Spleen (tissue), 7 donors: ENCODE measurements around the gene ABTB1.

Experiments
- CTCF ChIP-seq, 11 experiments: fragments of 200-600 bp in 7 of 11; fragments of 450-650 bp in 4 of 11; sonication (generic) in 4 of 11; IDR thresholded peaks in 8 of 11; conservative IDR thresholded peaks in 3 of 11; 1 replicate in 7 of 11; 2 replicates in 4 of 11; pipeline versions ENCODE4 v1.4.0 to v1.8.0; 2016 to 2021; ENCODE audit warnings: antibody characterized with exemption in 11 of 11, inconsistent platforms in 4 of 11, mild to moderate bottlenecking in 1 of 11
- POLR2A ChIP-seq, 3 donors: fragments of 450-650 bp; IDR thresholded peaks; one replicate each; pipeline ENCODE4 v1.5.1; 2017; ENCODE audit warnings: antibody characterized with exemption in 3 of 3, mild to moderate bottlenecking in 1 of 3
- donor health status: DM: no; HTN: no; CAD: no; lungs with moderate emphysema.
- donor health status: DM: no; HTN: no; CAD: no.
- donor health status: DM: no; HTN: no; CAD: no.

- TF ChIP-seq CTCF (IDR thresholded peaks at IDR 0.05 in 8 of 11, conservative IDR thresholded peaks at IDR 0.05 in 3 of 11) (peak in 1 of 11 experiments; percentile 19), POLR2A (IDR thresholded peaks at IDR 0.05) (peak in 2 of 3 donors; percentile 20 to 76)
Measured at GRCh38 chr3:127672429-127673190, at the start of gene ABTB1.
